Measurements from ENCODE around the gene MYH9.

Gene MYH9

GRCh38 chr22:36299295-36299694 is 88.5 kb downstream of the MYH9 start:
- no peak for TF ChIP-seq CTCF (conservative IDR thresholded peaks at IDR 0.05; ENCODE audit: low read length)
- H3K4me3 ChIP-seq (ENCODE audit: low read length) = no peak overlapping the region
- no peak for DNase-seq (ENCODE audit: low read depth)

GRCh38 chr22:36298601-36299000 is 89.2 kb downstream of the MYH9 start:
- DNase-seq (ENCODE audit: low read depth) = no peak
- no peak for TF ChIP-seq CTCF (conservative IDR thresholded peaks at IDR 0.05; ENCODE audit: low read length)

GRCh38 chr22:36298118-36298517 is 89.6 kb downstream of the MYH9 start:
- DNase-seq (ENCODE audit: low read depth) = no peak
- no peak for TF ChIP-seq CTCF (conservative IDR thresholded peaks at IDR 0.05; ENCODE audit: low read length)
- no peak overlapping the region for H3K4me3 ChIP-seq (ENCODE audit: low read length)

More at GRCh38 chr22:36298601-36299000, 89.2 kb downstream of the MYH9 start:
- no peak overlapping the region for H3K4me3 ChIP-seq (ENCODE audit: low read length)

- H3K4me3 ChIP-seq (ENCODE audit: low read length) = no peak overlapping the region
- no peak for TF ChIP-seq CTCF (conservative IDR thresholded peaks at IDR 0.05; ENCODE audit: low read length)
- no peak for DNase-seq (ENCODE audit: low read depth)
These were observed 90.2 kb downstream of the MYH9 start for GRCh38 chr22:36297568-36297967.

GRCh38 chr22:36296690-36297089 is 91.1 kb downstream of the MYH9 start:
- no peak for DNase-seq (ENCODE audit: low read depth)
- no peak for TF ChIP-seq CTCF (conservative IDR thresholded peaks at IDR 0.05; ENCODE audit: low read length)
- H3K4me3 ChIP-seq (ENCODE audit: low read length) = no peak overlapping the region

- no peak for DNase-seq (ENCODE audit: low read depth)
- TF ChIP-seq CTCF (conservative IDR thresholded peaks at IDR 0.05; ENCODE audit: low read length) = no peak
- no peak overlapping the region for H3K4me3 ChIP-seq (ENCODE audit: low read length)
These were observed 92.5 kb downstream of the MYH9 start for GRCh38 chr22:36295247-36295646.

- no peak overlapping the region for H3K4me3 ChIP-seq (ENCODE audit: low read length)
- TF ChIP-seq CTCF (conservative IDR thresholded peaks at IDR 0.05; ENCODE audit: low read length) = no peak
- DNase-seq (ENCODE audit: low read depth) = no peak
These were observed 93.0 kb downstream of the MYH9 start for GRCh38 chr22:36294801-36295200.

Measured in AG10803 (cell line).